Stimulated activated CD8-positive, alpha-beta memory T cell treated with anti-CD3 and anti-CD28 coated beads, Interleukin-12 subunit alpha, Interleukin-12 subunit beta, amount 100 ng/mL, for 24 hours (primary cell): ENCODE measurements around the gene MYNN.
"Not testable (repeated sequence)": the region's sequence is repeated elsewhere in the genome, so short reads cannot be mapped to it uniquely, and the experiment has no call there.

Source experiments
- DNase-seq: peaks from one replicate; pipeline ENCODE4 v3.0.0-alpha.2; 2020; ENCODE audit errors: extremely low read depth

MYNN gene

GRCh38 chr3:169772897-169773816 lies at the start of gene MYNN:
TSS of gene MYNN (plus strand) at chr3:169773396. CDS start at chr3:169774296, 900 bp downstream.
- DNase-seq = peak; percentile 82

GRCh38 chr3:169731857-169732256 lies 41.3 kb upstream of the MYNN start:
- not testable (repeated sequence) for DNase-seq

GRCh38 chr3:169739067-169739466 lies 34.1 kb upstream of the MYNN start:
- DNase-seq = no peak

- no peak for DNase-seq
Measured at GRCh38 chr3:169744366-169745054, 28.7 kb upstream of the MYNN start.

- DNase-seq = no peak
Measured at GRCh38 chr3:169746924-169747323, 26.3 kb upstream of the MYNN start.

- no peak for DNase-seq
Measured at GRCh38 chr3:169748670-169749069, 24.5 kb upstream of the MYNN start.

GRCh38 chr3:169750665-169751064 lies 22.5 kb upstream of the MYNN start:
- no peak for DNase-seq

GRCh38 chr3:169751875-169752274 lies 21.3 kb upstream of the MYNN start:
- no peak for DNase-seq

GRCh38 chr3:169754711-169755110 lies 18.5 kb upstream of the MYNN start:
- no peak for DNase-seq

GRCh38 chr3:169755488-169755887 lies 17.7 kb upstream of the MYNN start:
- DNase-seq = no peak

- no peak for DNase-seq
Measured at GRCh38 chr3:169758359-169758994, 14.7 kb upstream of the MYNN start.

- DNase-seq = no peak
Measured at GRCh38 chr3:169759256-169759655, 13.9 kb upstream of the MYNN start.

- no peak for DNase-seq
Measured at GRCh38 chr3:169760479-169760878, 12.7 kb upstream of the MYNN start.

- peak; percentile 28 for DNase-seq
Measured at GRCh38 chr3:169764312-169764881, 8.8 kb upstream of the MYNN start.

- DNase-seq = peak; percentile 81
Measured at GRCh38 chr3:169764882-169765612, 8.1 kb upstream of the MYNN start, which contains the start of gene TERC. TSS of gene TERC (minus strand) at chr3:169765060.

GRCh38 chr3:169769287-169770181 lies 3.7 kb upstream of the MYNN start, which contains the start of gene ACTRT3:
TSS of gene ACTRT3 (minus strand) at chr3:169769561. CDS start at chr3:169769520, 41 bp downstream.
- DNase-seq = peak; percentile 30

GRCh38 chr3:169771497-169772304 lies 1.5 kb upstream of the MYNN start:
- peak; percentile 14 for DNase-seq

- DNase-seq = no peak
Measured at GRCh38 chr3:169772305-169772896, 795 bp upstream of the MYNN start.

- DNase-seq = no peak
Measured at GRCh38 chr3:169774186-169774585, 990 bp downstream of the MYNN start.
